DND-41 (cell line): ENCODE data around the gene TRIM32.

Experiments
- EZH2 ChIP-seq: IDR thresholded peaks from 3 replicates; pipeline ENCODE4 v1.6.1; 2012; ENCODE audit warnings: borderline replicate concordance, low read depth, mild to moderate bottlenecking, moderate library complexity, low read length, inconsistent platforms; ENCODE audit not compliant: severe bottlenecking
- TF ChIP-seq, protein P1 (sequence below): IDR thresholded peaks from 2 replicates; pipeline ENCODE4 v1.5.1; 2012; ENCODE audit warnings: borderline replicate concordance, low read length, moderate library complexity, mild to moderate bottlenecking; ENCODE audit not compliant: poor library complexity, severe bottlenecking; ENCODE audit errors: extremely low read depth

GRCh38 chr9:116671605-116672004, 15.5 kb upstream of the TRIM32 start:
- TF ChIP-seq, protein P1, sequence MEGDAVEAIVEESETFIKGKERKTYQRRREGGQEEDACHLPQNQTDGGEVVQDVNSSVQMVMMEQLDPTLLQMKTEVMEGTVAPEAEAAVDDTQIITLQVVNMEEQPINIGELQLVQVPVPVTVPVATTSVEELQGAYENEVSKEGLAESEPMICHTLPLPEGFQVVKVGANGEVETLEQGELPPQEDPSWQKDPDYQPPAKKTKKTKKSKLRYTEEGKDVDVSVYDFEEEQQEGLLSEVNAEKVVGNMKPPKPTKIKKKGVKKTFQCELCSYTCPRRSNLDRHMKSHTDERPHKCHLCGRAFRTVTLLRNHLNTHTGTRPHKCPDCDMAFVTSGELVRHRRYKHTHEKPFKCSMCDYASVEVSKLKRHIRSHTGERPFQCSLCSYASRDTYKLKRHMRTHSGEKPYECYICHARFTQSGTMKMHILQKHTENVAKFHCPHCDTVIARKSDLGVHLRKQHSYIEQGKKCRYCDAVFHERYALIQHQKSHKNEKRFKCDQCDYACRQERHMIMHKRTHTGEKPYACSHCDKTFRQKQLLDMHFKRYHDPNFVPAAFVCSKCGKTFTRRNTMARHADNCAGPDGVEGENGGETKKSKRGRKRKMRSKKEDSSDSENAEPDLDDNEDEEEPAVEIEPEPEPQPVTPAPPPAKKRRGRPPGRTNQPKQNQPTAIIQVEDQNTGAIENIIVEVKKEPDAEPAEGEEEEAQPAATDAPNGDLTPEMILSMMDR: no peak
- TF ChIP-seq EZH2: no peak
